ENCODE results near the gene TNRC6B.

- TF ChIP-seq GATA3 (IDR thresholded peaks at IDR 0.05; ENCODE audit: low read depth, low read length) (no peak), GATA2 (IDR thresholded peaks at IDR 0.05; ENCODE audit: low read depth, low read length) (no peak)
These were observed 206.2 kb downstream of the TNRC6B start for GRCh38 chr22:40383905-40384304.
